Measurements from ENCODE around the gene POLR2E. TPM values are rescaled to one million over a fixed set of nuclear protein-coding genes. Genes with fewer than 3 reads are reported as not detected.

Gene POLR2E
- total RNA-seq, 1 donor from 2014 or later: 140 TPM

- Histone ChIP-seq H3K27me3 (ENCODE audit: low read depth) (no peaks in the 10 kb centered on the region), H3K4me3 (no peak overlapping the region), H3K9me3 (replicated peaks) (no peaks in the 10 kb centered on the region), H3K4me1 (peaks cover 18% of the 10 kb centered on the region), H3K27ac (replicated peaks) (no peak overlapping the region), H3K36me3 (peaks cover 26% of the 10 kb centered on the region)
- no peak for DNase-seq
- intact Hi-C loops (cut with micrococcal nuclease): no loop called here
- TF ChIP-seq, protein P1, sequence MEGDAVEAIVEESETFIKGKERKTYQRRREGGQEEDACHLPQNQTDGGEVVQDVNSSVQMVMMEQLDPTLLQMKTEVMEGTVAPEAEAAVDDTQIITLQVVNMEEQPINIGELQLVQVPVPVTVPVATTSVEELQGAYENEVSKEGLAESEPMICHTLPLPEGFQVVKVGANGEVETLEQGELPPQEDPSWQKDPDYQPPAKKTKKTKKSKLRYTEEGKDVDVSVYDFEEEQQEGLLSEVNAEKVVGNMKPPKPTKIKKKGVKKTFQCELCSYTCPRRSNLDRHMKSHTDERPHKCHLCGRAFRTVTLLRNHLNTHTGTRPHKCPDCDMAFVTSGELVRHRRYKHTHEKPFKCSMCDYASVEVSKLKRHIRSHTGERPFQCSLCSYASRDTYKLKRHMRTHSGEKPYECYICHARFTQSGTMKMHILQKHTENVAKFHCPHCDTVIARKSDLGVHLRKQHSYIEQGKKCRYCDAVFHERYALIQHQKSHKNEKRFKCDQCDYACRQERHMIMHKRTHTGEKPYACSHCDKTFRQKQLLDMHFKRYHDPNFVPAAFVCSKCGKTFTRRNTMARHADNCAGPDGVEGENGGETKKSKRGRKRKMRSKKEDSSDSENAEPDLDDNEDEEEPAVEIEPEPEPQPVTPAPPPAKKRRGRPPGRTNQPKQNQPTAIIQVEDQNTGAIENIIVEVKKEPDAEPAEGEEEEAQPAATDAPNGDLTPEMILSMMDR (IDR thresholded peaks at IDR 0.05; ENCODE audit: borderline replicate concordance): no peak
These were observed 44.0 kb upstream of the POLR2E start for GRCh38 chr19:1139126-1139525.

- Histone ChIP-seq H3K27ac (replicated peaks) (no peak overlapping the region), H3K4me3 (no peak overlapping the region), H3K4me1 (peaks cover 24% of the 10 kb centered on the region), H3K36me3 (peaks cover 17% of the 10 kb centered on the region), H3K9me3 (replicated peaks) (no peaks in the 10 kb centered on the region), H3K27me3 (ENCODE audit: low read depth) (no peaks in the 10 kb centered on the region)
- TF ChIP-seq, protein P1 (IDR thresholded peaks at IDR 0.05; ENCODE audit: borderline replicate concordance): no peak
- intact Hi-C loops (cut with micrococcal nuclease): no loop called here
- DNase-seq: no peak
These were observed 42.9 kb upstream of the POLR2E start for GRCh38 chr19:1138121-1138520.

- DNase-seq: no peak
- Histone ChIP-seq H3K4me1 (peaks cover 38% of the 10 kb centered on the region), H3K4me3 (no peak overlapping the region), H3K27ac (replicated peaks) (peak overlapping the region; percentile 30), H3K9me3 (replicated peaks) (no peaks in the 10 kb centered on the region), H3K27me3 (ENCODE audit: low read depth) (no peaks in the 10 kb centered on the region), H3K36me3 (peaks cover 9% of the 10 kb centered on the region)
- TF ChIP-seq, protein P1 (IDR thresholded peaks at IDR 0.05; ENCODE audit: borderline replicate concordance): no peak
- intact Hi-C loops (cut with micrococcal nuclease): no loop called here
These were observed 41.6 kb upstream of the POLR2E start for GRCh38 chr19:1136621-1137317.

GRCh38 chr19:1136201-1136600 lies 41.0 kb upstream of the POLR2E start:
- TF ChIP-seq, protein P1 (IDR thresholded peaks at IDR 0.05; ENCODE audit: borderline replicate concordance): no peak
- DNase-seq: no peak
- Histone ChIP-seq H3K4me1 (peaks cover 44% of the 10 kb centered on the region), H3K9me3 (replicated peaks) (no peaks in the 10 kb centered on the region), H3K4me3 (no peak overlapping the region), H3K27ac (replicated peaks) (peak overlapping the region; percentile 30), H3K36me3 (peaks cover 9% of the 10 kb centered on the region), H3K27me3 (ENCODE audit: low read depth) (no peaks in the 10 kb centered on the region)
- intact Hi-C loops (cut with micrococcal nuclease): no loop called here

- no peak overlapping the region for H3K4me3 ChIP-seq
- TF ChIP-seq, protein P1 (IDR thresholded peaks at IDR 0.05; ENCODE audit: borderline replicate concordance): no peak
- intact Hi-C loops (cut with micrococcal nuclease): no loop called here
- peaks cover 5% of the 10 kb centered on the region for H3K36me3 ChIP-seq
- peak overlapping the region; percentile 30 for H3K27ac ChIP-seq (replicated peaks)
- no peak for DNase-seq
- H3K27me3 ChIP-seq (ENCODE audit: low read depth): no peaks in the 10 kb centered on the region
- peaks cover 51% of the 10 kb centered on the region for H3K4me1 ChIP-seq
- H3K9me3 ChIP-seq (replicated peaks): no peaks in the 10 kb centered on the region
These were observed 40.3 kb upstream of the POLR2E start for GRCh38 chr19:1135454-1135853.

Measured in left ventricle myocardium inferior (tissue), 1 donor.